Activated naive CD8-positive, alpha-beta T cell treated with anti-CD3 and anti-CD28 coated beads, Interleukin-2, amount 10 ng/mL, durations not matched to agents 7 days and 5 days (primary cell): ENCODE measurements around the gene TSPEAR. TPM values are rescaled to one million over a fixed set of nuclear protein-coding genes. Genes with fewer than 3 reads are reported as not detected.
"Not testable (repeated sequence)": the region's sequence is repeated elsewhere in the genome, so short reads cannot be mapped to it uniquely, and the experiment has no call there.

Experiments
- ATAC-seq: fragments of 150-1000 bp; cut with Tn5 transposase; one replicate; pipeline ENCODE4 v1.10.0; 2021; ENCODE audit warnings: low read depth, moderate library complexity
- POLR2A ChIA-PET: fragments of 350-600 bp; sonication (Branson Sonifier 250); formaldehyde crosslinking; loops from one replicate; lab custom pipeline; 2021; ENCODE audit warnings: antibody characterized with exemption; lab: Charles Lee
- DNase-seq: peaks from one replicate; pipeline ENCODE4 v3.0.0; 2021
- H3K27ac Mint-ChIP-seq: one replicate; pipeline ENCODE4 v1.8.0; 2022; ENCODE audit warnings: mild to moderate bottlenecking, mixed read lengths
- H3K27me3 Mint-ChIP-seq: one replicate; pipeline ENCODE4 v1.8.0; 2022; ENCODE audit warnings: mild to moderate bottlenecking, moderate library complexity, mixed read lengths
- H3K36me3 Mint-ChIP-seq: one replicate; pipeline ENCODE4 v1.8.0; 2021; ENCODE audit warnings: mild to moderate bottlenecking, mixed read lengths
- H3K4me1 Mint-ChIP-seq: one replicate; pipeline ENCODE4 v1.8.0; 2021; ENCODE audit warnings: mixed read lengths
- H3K4me3 Mint-ChIP-seq: one replicate; pipeline ENCODE4 v1.8.0; 2022; ENCODE audit warnings: mild to moderate bottlenecking, moderate library complexity, mixed read lengths
- H3K9me3 Mint-ChIP-seq: one replicate; pipeline ENCODE4 v1.8.0; 2021; ENCODE audit warnings: mixed read lengths
- total RNA-seq, 2 experiments: library from RNA; stranded (reverse); gene quantifications; one replicate each; pipeline ENCODE4 v1.2.3, GENCODE V29; 2021

Gene TSPEAR
- total RNA-seq, 2 experiments from 2014 or later: not detected

GRCh38 chr21:44666401-44667320, 44.7 kb downstream of the TSPEAR start, which contains the start of gene KRTAP12-2:
TSS of gene KRTAP12-2 (minus strand) at chr21:44666927. CDS start at chr21:44666886, 41 bp downstream.
- Mint-ChIP-seq H3K9me3 (peaks cover 24% of the 10 kb centered on the region), H3K36me3 (peaks cover 9% of the 10 kb centered on the region), H3K27ac (peak within 1 kb of the TSS; percentile 28), H3K27me3 (peaks cover 13% of the 10 kb centered on the region), H3K4me1 (no peaks in the 10 kb centered on the region), H3K4me3 (no peak within 1 kb of the TSS)
- POLR2A ChIA-PET: no interaction called here
- DNase-seq (no peak), ATAC-seq (no peak)

DNA sequence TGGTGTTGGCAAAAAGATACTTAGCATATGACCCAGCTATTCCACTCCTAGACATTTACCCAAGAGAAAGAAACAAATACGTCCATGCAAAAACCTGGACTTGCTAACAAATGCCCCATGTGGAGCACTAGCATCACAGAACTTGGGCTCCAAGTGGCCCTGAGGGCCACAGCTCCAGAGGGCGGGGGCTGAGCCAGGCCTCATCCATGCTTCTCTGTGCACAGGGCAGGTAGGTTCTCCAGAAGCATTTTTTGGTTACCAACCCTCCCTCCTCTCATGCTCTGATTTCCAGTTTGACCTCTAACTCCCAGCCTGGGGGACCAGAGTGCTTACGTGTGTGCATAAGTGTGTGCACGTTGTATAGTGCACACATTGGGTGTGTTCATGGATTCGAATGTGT, 46.7 kb downstream of the TSPEAR start:
- Mint-ChIP-seq H3K27me3 (peaks cover 13% of the 10 kb centered on the region), H3K9me3 (peaks cover 29% of the 10 kb centered on the region), H3K27ac (no peak overlapping the region), H3K4me3 (no peak overlapping the region), H3K4me1 (peaks cover 2% of the 10 kb centered on the region), H3K36me3 (peaks cover 17% of the 10 kb centered on the region)
- DNase-seq: no peak
- no peak for ATAC-seq
- POLR2A ChIA-PET: no interaction called here

DNA sequence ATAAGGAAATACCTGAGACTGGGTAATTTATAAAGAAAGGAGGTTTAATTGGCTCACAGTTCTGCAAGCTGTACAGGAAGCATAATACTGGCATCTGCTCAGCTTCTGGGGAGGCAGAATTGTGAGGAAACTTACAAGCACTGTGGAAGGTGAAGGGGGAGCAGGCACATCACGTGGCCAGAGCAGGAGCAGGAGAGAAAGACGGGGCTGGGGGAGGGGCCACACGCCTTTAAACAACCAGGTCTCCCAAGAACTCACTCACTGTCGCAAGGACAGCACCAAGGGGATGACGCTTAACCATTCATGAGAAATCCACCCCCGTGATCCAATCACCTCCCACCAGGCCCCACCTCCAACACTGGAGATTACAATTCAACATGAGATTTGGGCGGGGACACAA, 49.8 kb downstream of the TSPEAR start:
- ATAC-seq, POLR2A ChIA-PET, DNase-seq, H3K4me3 Mint-ChIP-seq, H3K27ac Mint-ChIP-seq: not testable (repeated sequence)
- peaks cover 35% of the 10 kb centered on the region for H3K9me3 Mint-ChIP-seq
- peaks cover 47% of the 10 kb centered on the region for H3K36me3 Mint-ChIP-seq
- H3K4me1 Mint-ChIP-seq: peaks cover 29% of the 10 kb centered on the region
- peaks cover 10% of the 10 kb centered on the region for H3K27me3 Mint-ChIP-seq

DNA sequence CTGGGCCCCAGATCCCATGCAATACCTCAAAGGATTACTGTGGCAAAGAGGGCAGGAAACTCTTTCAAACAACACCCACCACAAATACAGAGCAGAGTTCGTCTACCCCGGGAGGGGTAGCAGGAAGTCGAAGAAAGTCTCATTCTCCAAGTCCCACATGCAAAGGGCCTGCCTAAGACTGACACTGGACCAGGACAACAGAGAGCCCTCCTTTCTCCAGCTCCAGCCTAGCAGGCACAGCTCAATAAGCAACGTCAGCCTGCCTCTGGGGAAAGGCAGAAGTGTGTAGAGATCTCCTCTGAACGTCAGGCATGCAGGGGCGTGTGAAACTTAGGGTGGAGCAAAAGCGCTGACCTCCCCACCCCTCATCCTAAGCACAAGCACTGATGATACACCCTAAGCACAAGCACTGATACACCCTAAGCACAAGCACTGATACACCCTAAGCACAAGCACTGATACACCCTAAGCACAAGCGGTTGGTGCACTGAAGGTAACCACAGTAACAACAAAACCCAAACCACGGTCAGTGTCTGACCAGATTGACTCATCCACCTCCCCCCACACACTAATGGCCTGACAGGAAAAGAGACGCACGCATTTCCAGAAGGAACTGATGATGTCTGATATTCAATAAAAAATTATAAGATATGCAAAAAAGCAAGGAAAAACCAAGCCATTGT, 52.3 kb downstream of the TSPEAR start:
- H3K9me3 Mint-ChIP-seq: peaks cover 42% of the 10 kb centered on the region
- H3K36me3 Mint-ChIP-seq: peaks cover 53% of the 10 kb centered on the region
- peaks cover 34% of the 10 kb centered on the region for H3K4me1 Mint-ChIP-seq
- DNase-seq: no peak
- peak; percentile 62 for ATAC-seq
- peak overlapping the region; percentile 65 for H3K4me3 Mint-ChIP-seq
- POLR2A ChIA-PET: no interaction called here
- H3K27ac Mint-ChIP-seq: peak overlapping the region; percentile 90
- peaks cover 10% of the 10 kb centered on the region for H3K27me3 Mint-ChIP-seq

DNA sequence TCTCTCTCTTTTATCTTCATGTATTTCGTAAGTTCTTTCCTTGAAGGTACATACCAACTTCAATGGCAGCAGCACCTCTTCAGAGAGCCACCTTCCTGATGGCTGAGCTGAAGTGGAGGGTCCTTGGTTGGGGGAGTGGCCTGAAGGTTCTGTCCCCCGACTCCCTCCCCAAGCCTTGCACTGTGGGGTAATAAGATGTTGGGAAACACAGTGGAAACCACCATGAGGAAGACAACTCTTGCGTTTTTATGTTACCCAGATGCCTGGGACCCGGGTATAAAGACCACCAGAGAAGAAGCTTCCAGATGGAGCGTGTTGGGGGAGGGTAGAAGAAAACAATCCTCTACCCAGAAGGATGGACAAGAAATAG, 52.8 kb downstream of the TSPEAR start:
- DNase-seq (no peak), ATAC-seq (no peak)
- Mint-ChIP-seq H3K4me1 (peaks cover 38% of the 10 kb centered on the region), H3K4me3 (peak overlapping the region; percentile 65), H3K9me3 (peaks cover 48% of the 10 kb centered on the region), H3K27ac (peak overlapping the region; percentile 90), H3K36me3 (peaks cover 53% of the 10 kb centered on the region), H3K27me3 (peaks cover 10% of the 10 kb centered on the region)
- POLR2A ChIA-PET: interaction anchor here (1.2 kb wide), 2 partner anchors 13 to 305 kb away, joined by 4 read pairs; partner anchors contain the start of gene TRPM2

DNA sequence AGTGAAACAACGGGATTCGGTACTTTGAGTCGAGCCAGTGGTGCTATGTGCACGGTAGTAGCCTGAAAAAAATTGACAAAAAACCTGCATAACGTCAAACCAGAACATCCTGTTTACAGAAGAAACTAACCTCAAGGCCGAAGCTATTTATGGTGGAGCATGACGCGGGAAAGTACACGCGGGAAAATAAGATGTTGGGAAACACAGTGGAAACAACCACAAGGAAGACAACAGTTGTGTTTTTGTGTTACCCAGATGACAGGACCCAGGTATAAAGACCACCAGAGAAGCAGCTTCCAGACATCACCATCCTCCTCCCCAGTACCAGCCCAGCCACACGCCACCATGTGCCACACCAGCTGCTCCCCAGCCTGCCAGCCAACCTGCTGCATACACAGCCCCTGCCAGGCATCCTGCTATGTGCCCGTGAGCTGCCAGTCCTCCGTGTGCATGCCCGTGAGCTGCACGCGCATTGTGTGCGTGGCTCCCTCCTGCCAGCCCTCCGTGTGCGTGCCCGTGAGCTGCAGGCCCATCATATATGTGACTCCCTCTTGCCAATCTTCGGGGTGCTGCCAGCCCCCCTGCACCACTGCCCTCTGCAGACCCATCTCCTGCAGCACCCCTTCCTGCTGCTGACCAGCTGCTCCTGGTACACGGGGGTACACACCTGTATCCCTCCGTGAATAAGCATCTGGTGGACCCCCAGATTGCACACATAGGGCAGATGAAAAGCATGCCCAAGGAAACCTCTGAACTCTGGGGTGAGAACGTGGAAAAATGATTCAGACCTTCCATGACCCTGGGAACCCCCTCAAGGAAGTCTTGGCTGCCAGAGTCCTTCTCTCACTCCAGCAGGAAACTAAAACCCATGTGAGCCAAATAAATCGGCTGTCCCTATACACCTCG, 53.5 kb downstream of the TSPEAR start, which contains the start of gene KRTAP12-3:
Gene KRTAP12-3, plus strand, starts transcription at position 298 of the 906 bp plus-strand sequence. Its CDS starts 48 bp downstream, at position 346.
- Mint-ChIP-seq H3K27me3 (peaks cover 6% of the 10 kb centered on the region), H3K9me3 (peaks cover 51% of the 10 kb centered on the region), H3K27ac (peak within 1 kb of the TSS; percentile 90), H3K4me3 (peak within 1 kb of the TSS; percentile 65), H3K36me3 (peaks cover 55% of the 10 kb centered on the region), H3K4me1 (peaks cover 38% of the 10 kb centered on the region)
- POLR2A ChIA-PET: interaction anchor here (0.8 to 1.4 kb wide), 6 partner anchors 13 to 304 kb away, joined by 3 to 8 read pairs (median 4); partner anchors contain the start of genes PTTG1IP and TRPM2
- DNase-seq (peak; percentile 52), ATAC-seq (peak; percentile 73)

- DNase-seq (no peak), ATAC-seq (no peak)
- H3K4me3 Mint-ChIP-seq: peak overlapping the region; percentile 65
- H3K36me3 Mint-ChIP-seq: peaks cover 51% of the 10 kb centered on the region
- H3K27me3 Mint-ChIP-seq: no peaks in the 10 kb centered on the region
- POLR2A ChIA-PET: interaction anchor here (1.1 to 1.4 kb wide), 3 partner anchors 38 to 217 kb away, joined by 3 to 8 read pairs (median 6); partner anchors contain the start of gene PTTG1IP
- H3K9me3 Mint-ChIP-seq: peaks cover 45% of the 10 kb centered on the region
- H3K27ac Mint-ChIP-seq: peak overlapping the region; percentile 90
- peaks cover 38% of the 10 kb centered on the region for H3K4me1 Mint-ChIP-seq
These were observed 54.5 kb downstream of the TSPEAR start for GRCh38 chr21:44656868-44657267.

DNA sequence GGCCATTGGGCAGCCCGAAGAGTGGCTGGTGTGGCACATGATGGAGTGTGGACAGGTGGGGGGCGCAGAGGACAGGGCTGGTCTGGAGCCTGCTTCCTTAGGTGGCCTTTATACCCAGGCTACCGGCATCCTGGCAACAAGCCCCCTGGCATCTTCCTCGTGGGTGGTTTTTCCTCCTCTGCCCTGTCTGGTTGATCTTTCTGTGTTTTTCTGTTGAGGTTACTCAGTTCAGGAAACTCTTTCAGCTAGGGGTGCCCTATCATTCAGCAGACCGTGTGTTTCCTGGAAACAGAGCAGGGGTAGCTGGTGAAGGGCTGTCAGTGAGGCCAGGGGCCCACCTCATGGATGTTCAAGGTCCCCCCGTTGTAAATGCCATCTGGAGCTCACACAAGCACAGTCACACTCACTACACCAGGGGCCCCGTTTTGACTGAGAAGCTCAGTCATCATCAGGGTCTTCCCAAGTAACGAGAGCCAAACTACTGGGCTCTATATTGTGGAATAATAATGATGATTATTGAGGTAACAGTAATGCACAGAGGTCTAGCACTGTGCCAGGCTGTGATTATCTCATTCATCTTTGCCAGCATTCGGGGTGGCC, 56.7 kb downstream of the TSPEAR start, which contains the start of gene KRTAP12-4:
Gene KRTAP12-4, minus strand, starts transcription at position 84 of the 600 bp plus-strand sequence. Its CDS starts 45 bp downstream, at position 39.
- POLR2A ChIA-PET: no interaction called here
- no peak for DNase-seq
- peaks cover 37% of the 10 kb centered on the region for H3K4me1 Mint-ChIP-seq
- peak within 1 kb of the TSS; percentile 30 for H3K4me3 Mint-ChIP-seq
- H3K36me3 Mint-ChIP-seq: peaks cover 40% of the 10 kb centered on the region
- H3K27me3 Mint-ChIP-seq: no peaks in the 10 kb centered on the region
- peaks cover 37% of the 10 kb centered on the region for H3K9me3 Mint-ChIP-seq
- peak within 1 kb of the TSS; percentile 77 for H3K27ac Mint-ChIP-seq
- no peak for ATAC-seq

DNA sequence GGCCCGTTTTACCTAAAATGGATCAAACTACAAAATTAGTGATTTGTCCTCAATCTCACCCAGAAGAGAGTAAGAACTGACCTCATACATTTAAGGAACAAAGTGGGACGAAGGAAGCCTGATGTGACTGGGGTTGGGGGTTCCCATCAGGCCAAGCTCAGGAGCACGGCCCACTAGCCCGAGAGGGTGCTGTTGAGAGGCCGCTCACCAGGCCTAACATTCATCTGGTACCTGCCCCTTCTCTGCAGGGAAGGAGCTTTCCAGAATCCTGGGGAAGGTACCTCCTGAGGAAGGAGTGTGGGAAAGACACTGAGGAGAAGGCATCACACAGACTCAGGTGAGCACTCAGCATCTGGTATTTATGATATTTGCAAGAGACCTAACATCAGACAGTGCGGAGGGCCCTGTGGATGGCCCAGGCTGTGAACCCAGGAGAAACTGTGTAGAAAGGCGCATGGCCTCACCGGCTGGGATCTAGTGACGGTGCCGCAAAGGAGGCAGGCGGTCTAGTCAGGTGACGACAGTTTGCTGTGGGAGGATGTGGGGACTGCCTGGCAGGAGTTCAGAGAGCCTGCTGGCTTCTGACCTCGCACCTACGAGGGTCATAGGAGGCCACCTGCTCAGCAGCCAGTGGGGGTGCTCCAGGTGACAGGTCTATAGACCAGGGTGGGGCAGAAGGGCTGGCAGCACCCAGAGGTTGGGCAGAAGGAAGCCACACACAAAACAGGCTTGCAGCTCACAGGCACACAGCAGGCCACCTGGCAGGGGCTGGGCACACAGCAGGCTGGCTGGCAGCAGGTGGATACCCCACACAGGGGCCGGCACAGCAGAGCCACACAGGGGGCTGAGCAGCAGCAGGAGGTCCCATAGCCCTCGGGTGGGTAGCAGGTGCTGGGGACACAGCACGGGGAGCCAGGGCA, 57.5 kb downstream of the TSPEAR start:
- no peak overlapping the region for H3K4me3 Mint-ChIP-seq
- DNase-seq: no peak
- peaks cover 33% of the 10 kb centered on the region for H3K36me3 Mint-ChIP-seq
- H3K27ac Mint-ChIP-seq: peak overlapping the region; percentile 77
- H3K4me1 Mint-ChIP-seq: peaks cover 32% of the 10 kb centered on the region
- ATAC-seq: no peak
- POLR2A ChIA-PET: no interaction called here
- H3K27me3 Mint-ChIP-seq: no peaks in the 10 kb centered on the region
- peaks cover 36% of the 10 kb centered on the region for H3K9me3 Mint-ChIP-seq

DNA sequence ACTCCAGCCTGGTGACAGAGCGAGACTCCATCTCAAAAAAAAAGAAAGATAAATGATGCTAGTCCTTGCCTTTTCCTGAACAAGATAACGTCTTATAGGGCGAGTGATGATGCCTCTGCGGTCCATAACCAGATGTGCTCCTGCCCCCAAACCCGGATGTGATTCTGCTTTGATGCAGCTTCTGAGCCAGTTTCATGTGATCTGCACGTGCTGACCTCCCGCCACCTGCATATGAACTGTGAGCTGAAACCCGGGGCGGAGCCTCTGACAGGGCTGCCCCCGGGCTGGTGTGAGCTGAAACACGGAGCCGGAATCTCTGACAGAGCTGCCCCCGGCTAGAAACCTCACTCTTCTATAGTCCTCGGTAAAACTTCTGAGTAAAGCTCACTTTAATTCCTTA, 58.2 kb downstream of the TSPEAR start:
- no peak for DNase-seq
- Mint-ChIP-seq H3K4me1 (peaks cover 24% of the 10 kb centered on the region), H3K9me3 (peaks cover 32% of the 10 kb centered on the region), H3K36me3 (peaks cover 26% of the 10 kb centered on the region), H3K4me3 (no peak overlapping the region), H3K27me3 (no peaks in the 10 kb centered on the region), H3K27ac (no peak overlapping the region)
- ATAC-seq: no peak
- POLR2A ChIA-PET: no interaction called here

DNA sequence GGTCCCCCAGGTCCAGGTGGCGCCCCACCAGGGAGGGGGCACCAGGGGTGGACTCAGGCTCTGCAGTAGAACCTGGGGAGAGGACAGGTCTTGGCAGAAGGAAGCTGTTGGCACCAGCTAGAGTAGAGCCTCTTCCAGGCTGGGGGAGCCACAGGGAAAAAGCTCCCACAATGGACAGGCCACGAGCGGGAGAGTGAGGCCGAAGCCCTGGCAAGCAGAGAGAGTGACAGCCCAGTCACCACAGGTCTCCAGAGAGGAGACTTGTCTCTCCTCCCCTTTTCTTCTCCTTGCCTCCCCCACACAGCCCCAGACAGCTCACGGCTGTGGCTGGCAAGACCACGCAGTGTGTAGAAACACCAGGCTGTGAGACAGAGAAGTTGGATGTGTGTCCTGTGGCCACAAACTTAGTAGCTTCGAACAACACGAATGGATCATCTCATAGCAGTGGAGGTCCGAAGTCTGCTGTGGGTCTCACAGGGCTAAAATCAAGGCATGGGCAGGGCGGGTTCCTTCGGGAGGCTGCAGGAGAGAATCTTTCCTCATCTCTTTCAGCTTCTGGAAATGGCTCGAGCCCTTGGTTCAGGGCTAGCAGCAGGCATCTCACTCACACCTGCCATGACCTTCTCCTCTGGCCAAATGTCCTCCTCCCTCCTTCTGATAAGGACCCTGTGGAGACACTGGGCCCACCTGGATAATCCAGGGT, 60.2 kb downstream of the TSPEAR start:
- no peak overlapping the region for H3K4me3 Mint-ChIP-seq
- peaks cover 11% of the 10 kb centered on the region for H3K4me1 Mint-ChIP-seq
- H3K27me3 Mint-ChIP-seq: no peaks in the 10 kb centered on the region
- H3K36me3 Mint-ChIP-seq: peaks cover 7% of the 10 kb centered on the region
- DNase-seq: no peak
- peaks cover 16% of the 10 kb centered on the region for H3K9me3 Mint-ChIP-seq
- H3K27ac Mint-ChIP-seq: no peak overlapping the region
- ATAC-seq: no peak
- POLR2A ChIA-PET: no interaction called here
